ENCODE results near the gene ADAMTS12. TPM values are rescaled to one million over a fixed set of nuclear protein-coding genes. Genes with fewer than 3 reads are reported as not detected.

ADAMTS12 gene
- polyA plus RNA-seq, 3 donors, result not detected

GRCh38 chr5:33927685-33928084 lies 35.9 kb upstream of the ADAMTS12 start:
- H3K9me3 Mint-ChIP-seq, result peaks cover 0 to 2% (median 0%) of the 10 kb centered on the region in 7 donors
- no peaks in the 10 kb centered on the region for H3K79me2 ChIP-seq (ENCODE audit: insufficient read depth, low read length)
- no peaks in the 10 kb centered on the region for H3K27me3 ChIP-seq (ENCODE audit: control insufficient read depth in 2 of 2, insufficient read depth in 2 of 2, low read length in 2 of 2)
- H3K4me1 Mint-ChIP-seq, result no peaks in the 10 kb centered on the region
- H2AFZ ChIP-seq (ENCODE audit: insufficient read depth, low read depth, low read length, poor library complexity, severe bottlenecking), result no peak overlapping the region
- H4K20me1 ChIP-seq (ENCODE audit: insufficient read depth, low read length), result no peaks in the 10 kb centered on the region
- no peaks in the 10 kb centered on the region for H3K27me3 Mint-ChIP-seq (ENCODE audit: low read depth in 3 of 3)
- no peaks in the 10 kb centered on the region for H3K36me3 Mint-ChIP-seq
- no peak overlapping the region for H3K9ac ChIP-seq (ENCODE audit: insufficient read depth, low read length, poor library complexity, severe bottlenecking)
- H3K9me3 ChIP-seq (replicated peaks in 1 of 2; ENCODE audit: control insufficient read depth in 1 of 2, insufficient read depth in 1 of 2, low read length in 2 of 2), result no peaks in the 10 kb centered on the region
- WGBS (ENCODE audit: insufficient coverage), result 78% methylated on average over 4 of the region's 4 CpGs
- intact Hi-C loops (cut with micrococcal nuclease), result no loop called here
- no peak overlapping the region for H3K4me2 ChIP-seq (replicated peaks; ENCODE audit: extremely low read depth, low read length, poor library complexity, severe bottlenecking)
- H3K4me3 Mint-ChIP-seq, result no peak overlapping the region
- H3K4me1 ChIP-seq (ENCODE audit: control insufficient read depth in 1 of 2, insufficient read depth in 2 of 2, low read length in 2 of 2), result no peaks in the 10 kb centered on the region
- no peaks in the 10 kb centered on the region for H3K36me3 ChIP-seq (replicated peaks in 1 of 2; ENCODE audit: control insufficient read depth in 1 of 2, insufficient read depth in 2 of 2, low read length in 2 of 2)
- no peak overlapping the region for H3K27ac ChIP-seq (ENCODE audit: low read depth in 1 of 2, low read length in 2 of 2)
- TF ChIP-seq CTCF (IDR thresholded peaks at IDR 0.05), result no peak
- no peak for DNase-seq
- H3K4me3 ChIP-seq (replicated peaks in 1 of 3; ENCODE audit: low read depth in 2 of 3, low read length in 3 of 3), result no peak overlapping the region
- no peak overlapping the region for H3K27ac Mint-ChIP-seq

GRCh38 chr5:33925278-33925677 lies 33.5 kb upstream of the ADAMTS12 start:
- no peak for DNase-seq
- no peak for TF ChIP-seq CTCF (IDR thresholded peaks at IDR 0.05)
- H3K79me2 ChIP-seq (ENCODE audit: insufficient read depth, low read length), result no peaks in the 10 kb centered on the region
- peaks cover 0 to 2% (median 0%) of the 10 kb centered on the region in 3 donors for H3K27me3 Mint-ChIP-seq (ENCODE audit: low read depth in 3 of 3)
- H3K9ac ChIP-seq (ENCODE audit: insufficient read depth, low read length, poor library complexity, severe bottlenecking), result no peak overlapping the region
- H3K9me3 ChIP-seq (replicated peaks in 1 of 2; ENCODE audit: control insufficient read depth in 1 of 2, insufficient read depth in 1 of 2, low read length in 2 of 2), result no peaks in the 10 kb centered on the region
- no peaks in the 10 kb centered on the region for H3K4me1 ChIP-seq (ENCODE audit: control insufficient read depth in 1 of 2, insufficient read depth in 2 of 2, low read length in 2 of 2)
- no peak overlapping the region for H3K27ac ChIP-seq (ENCODE audit: low read depth in 1 of 2, low read length in 2 of 2)
- H3K4me1 Mint-ChIP-seq, result no peaks in the 10 kb centered on the region
- no peak overlapping the region for H3K27ac Mint-ChIP-seq
- H3K4me2 ChIP-seq (replicated peaks; ENCODE audit: extremely low read depth, low read length, poor library complexity, severe bottlenecking), result no peak overlapping the region
- no peak overlapping the region for H3K4me3 Mint-ChIP-seq
- peaks cover 0 to 10% (median under 1%) of the 10 kb centered on the region in 7 donors for H3K9me3 Mint-ChIP-seq
- no peaks in the 10 kb centered on the region for H3K36me3 ChIP-seq (replicated peaks in 1 of 2; ENCODE audit: control insufficient read depth in 1 of 2, insufficient read depth in 2 of 2, low read length in 2 of 2)
- H2AFZ ChIP-seq (ENCODE audit: insufficient read depth, low read depth, low read length, poor library complexity, severe bottlenecking), result no peak overlapping the region
- H4K20me1 ChIP-seq (ENCODE audit: insufficient read depth, low read length), result no peaks in the 10 kb centered on the region
- H3K36me3 Mint-ChIP-seq, result no peaks in the 10 kb centered on the region
- H3K4me3 ChIP-seq (replicated peaks in 1 of 3; ENCODE audit: low read depth in 2 of 3, low read length in 3 of 3), result no peak overlapping the region
- no peaks in the 10 kb centered on the region for H3K27me3 ChIP-seq (ENCODE audit: control insufficient read depth in 2 of 2, insufficient read depth in 2 of 2, low read length in 2 of 2)
- intact Hi-C loops (cut with micrococcal nuclease), result no loop called here

Measured in CD14-positive monocyte (primary cell).